PC-9 (cell line): ENCODE measurements around the gene CFAP92. TPM values are rescaled to one million over a fixed set of nuclear protein-coding genes. Genes with fewer than 3 reads are reported as not detected.

Experiments used
- BruUV-seq: library from RNA; stranded (reverse); fragments of 400-500 nt; replicated peaks from 2 replicates; lab custom pipeline; 2021; lab: Mats Ljungman, UMichigan
- CTCF ChIA-PET: fragments of 300-600 bp; sonication (Branson Sonifier 250); formaldehyde crosslinking; loops from one replicate; lab custom pipeline; 2022; ENCODE audit warnings: antibody characterized with exemption; lab: Charles Lee
- POLR2A ChIA-PET: fragments of 300-600 bp; sonication (Branson Sonifier 250); formaldehyde crosslinking; loops from one replicate; lab custom pipeline; 2022; ENCODE audit warnings: antibody characterized with exemption; ENCODE audit not compliant: unreplicated experiment; lab: Charles Lee
- DNase-seq, 2 experiments: peaks; one replicate each; pipeline versions ENCODE4 v3.0.0 to v3.0.0-alpha.2; 2015 to 2022; ENCODE audit warnings: mixed read lengths in 1 of 2
- H2AFZ ChIP-seq: fragments of 200-600 bp; sonication (generic); 2 replicates; pipeline ENCODE4 v1.8.1; 2017; ENCODE audit warnings: antibody characterized with exemption
- H3F3A ChIP-seq: fragments of 200-600 bp; sonication (generic); 2 replicates; pipeline ENCODE4 v1.8.1; 2017; ENCODE audit warnings: antibody characterized with exemption, mild to moderate bottlenecking, low read depth; ENCODE audit not compliant: insufficient read depth
- H3K27ac ChIP-seq: fragments of 200-600 bp; sonication (generic); 2 replicates; pipeline ENCODE4 v1.6.1; 2016; ENCODE audit warnings: mixed run types
- H3K27me3 ChIP-seq: fragments of 200-600 bp; sonication (generic); 2 replicates; pipeline ENCODE4 v1.6.1; 2016; ENCODE audit warnings: low read depth, mixed run types; ENCODE audit not compliant: insufficient read depth
- H3K36me3 ChIP-seq: fragments of 200-600 bp; sonication (generic); 2 replicates; pipeline ENCODE4 v1.6.1; 2016; ENCODE audit warnings: low read depth, mixed run types
- H3K4me1 ChIP-seq: fragments of 200-600 bp; sonication (generic); replicated peaks from 2 replicates; pipeline ENCODE4 v1.6.1; 2016; ENCODE audit warnings: mixed run types; ENCODE audit not compliant: insufficient read depth
- H3K4me2 ChIP-seq: fragments of 200-600 bp; sonication (generic); 2 replicates; pipeline ENCODE4 v1.6.1; 2017; ENCODE audit warnings: mixed run types
- H3K4me3 ChIP-seq: fragments of 200-600 bp; sonication (generic); 2 replicates; pipeline ENCODE4 v1.6.1; 2016; ENCODE audit warnings: mixed run types
- H3K79me2 ChIP-seq: fragments of 200-600 bp; sonication (generic); 2 replicates; pipeline ENCODE4 v1.6.1; 2017; ENCODE audit warnings: low read depth, mixed run types
- H3K9me2 ChIP-seq: fragments of 200-600 bp; sonication (generic); 2 replicates; pipeline ENCODE4 v1.8.1; 2017; ENCODE audit warnings: mild to moderate bottlenecking; ENCODE audit not compliant: insufficient read depth
- H3K9me3 ChIP-seq: fragments of 200-600 bp; sonication (generic); 2 replicates; pipeline ENCODE4 v1.8.1; 2016; ENCODE audit warnings: low read depth; ENCODE audit not compliant: insufficient read depth
- H4K20me1 ChIP-seq: fragments of 200-600 bp; sonication (generic); 2 replicates; pipeline ENCODE4 v1.8.1; 2017; ENCODE audit not compliant: insufficient read depth
- CTCF ChIP-seq: fragments of 200-600 bp; sonication (generic); conservative IDR thresholded peaks from 2 replicates; pipeline ENCODE4 v1.6.1; 2017; ENCODE audit warnings: mixed run types, antibody characterized with exemption, mild to moderate bottlenecking, moderate library complexity
- EZH2 ChIP-seq: fragments of 200-600 bp; sonication (generic); IDR thresholded peaks from 2 replicates; pipeline ENCODE4 v1.8.0; 2017; ENCODE audit warnings: antibody characterized with exemption, low read depth
- intact Hi-C: fragments of 100-400 bp; cut with micrococcal nuclease; formaldehyde crosslinking; loops from one replicate; pipeline ENCODE4 v1.10.0; 2022; ENCODE audit not compliant: unreplicated experiment
- total RNA-seq: library from RNA; stranded (reverse); gene quantifications from 2 replicates; pipeline ENCODE4 v1.2.3, GENCODE V29; 2021

The CFAP92 gene
- total RNA-seq, 1 experiment from 2014 or later = 4.3 TPM

GRCh38 chr3:129002573-129003569 is 9.0 kb upstream of the CFAP92 start:
- CTCF ChIA-PET = interaction anchor here (0.6 to 1.1 kb wide), 3 partner anchors 51 to 849 kb away, joined by 3 to 9 read pairs (median 5); a partner anchor contains a TSS

GRCh38 chr3:129001806-129002572 is 8.1 kb upstream of the CFAP92 start:
- no peak overlapping the region for H2AFZ ChIP-seq
- H3K4me2 ChIP-seq = no peak overlapping the region

More at GRCh38 chr3:129002573-129003569, 9.0 kb upstream of the CFAP92 start:
- DNase-seq = no peak
- Histone ChIP-seq H3K9me2 (no peaks in the 10 kb centered on the region), H3K4me2 (peak overlapping the region; percentile 57; the same call in 1 of the 2 replicates), H4K20me1 (no peaks in the 10 kb centered on the region; the same call in 1 of the 2 replicates), H3K4me3 (no peak overlapping the region), H3K4me1 (no peaks in the 10 kb centered on the region), H3K27me3 (peaks cover 13% of the 10 kb centered on the region; the same call in 1 of the 2 replicates), H2AFZ (no peak overlapping the region), H3K36me3 (no peaks in the 10 kb centered on the region), H3K79me2 (no peaks in the 10 kb centered on the region), H3K9me3 (no peaks in the 10 kb centered on the region), H3F3A (no peaks in the 10 kb centered on the region), H3K27ac (no peak overlapping the region)
- POLR2A ChIA-PET = interaction anchor here (0.6 to 0.9 kb wide), 3 partner anchors 9 to 628 kb away, joined by 3 to 4 read pairs (median 3); partner anchors contain the start of gene CFAP92
- intact Hi-C loops = no loop called here
- BruUV-seq = TSS peak; percentile 33
- TF ChIP-seq CTCF = no peak
- no peak for TF ChIP-seq EZH2

More at GRCh38 chr3:129001806-129002572, 8.1 kb upstream of the CFAP92 start:
- H3K4me3 ChIP-seq = no peak overlapping the region
- intact Hi-C loops = no loop called here
- ChIA-PET CTCF (no interaction called here), POLR2A (interaction anchor here (0.6 kb wide), 1 partner anchor 48 kb away, joined by 3 read pairs; no protein-coding TSS in a partner anchor)
- no peaks in the 10 kb centered on the region for H3K4me1 ChIP-seq
- no peaks in the 10 kb centered on the region for H3K36me3 ChIP-seq
- no peaks in the 10 kb centered on the region for H3K9me2 ChIP-seq
- H3K79me2 ChIP-seq = no peaks in the 10 kb centered on the region
- no peaks in the 10 kb centered on the region for H3K9me3 ChIP-seq
- BruUV-seq = no TSS peak
- H3K27me3 ChIP-seq = peaks cover 14% of the 10 kb centered on the region; the same call in 1 of the 2 replicates
- H3F3A ChIP-seq = no peaks in the 10 kb centered on the region
- no peak for DNase-seq
- H4K20me1 ChIP-seq = no peaks in the 10 kb centered on the region; the same call in 1 of the 2 replicates
- no peak overlapping the region for H3K27ac ChIP-seq
- TF ChIP-seq CTCF (no peak), EZH2 (no peak)
